Endometrial microvascular endothelial cells (primary cell): ENCODE measurements around the gene KIFC3. TPM values are rescaled to one million over a fixed set of nuclear protein-coding genes. Genes with fewer than 3 reads are reported as not detected.
"Not testable (repeated sequence)": the region's sequence is repeated elsewhere in the genome, so short reads cannot be mapped to it uniquely, and the experiment has no call there.

ENCODE experiments used
- in situ Hi-C: cut with HindIII; loops from 2 replicates; pipeline ENCODE4 v1.10.0; 2017; ENCODE audit warnings: low sequenced_read_pairs, low pct_unique_long_range_greater_than_20kb; ENCODE audit errors: inconsistent ontology term
- total RNA-seq: library from RNA; depleted of rRNA; stranded (reverse); fragments of >200 nt; gene quantifications from one replicate; pipeline ENCODE4 v1.2.3, GENCODE V29; 2015; ENCODE audit errors: inconsistent ontology term

The KIFC3 gene
- total RNA-seq, 1 donor from 2014 or later: 47.7 TPM

DNA sequence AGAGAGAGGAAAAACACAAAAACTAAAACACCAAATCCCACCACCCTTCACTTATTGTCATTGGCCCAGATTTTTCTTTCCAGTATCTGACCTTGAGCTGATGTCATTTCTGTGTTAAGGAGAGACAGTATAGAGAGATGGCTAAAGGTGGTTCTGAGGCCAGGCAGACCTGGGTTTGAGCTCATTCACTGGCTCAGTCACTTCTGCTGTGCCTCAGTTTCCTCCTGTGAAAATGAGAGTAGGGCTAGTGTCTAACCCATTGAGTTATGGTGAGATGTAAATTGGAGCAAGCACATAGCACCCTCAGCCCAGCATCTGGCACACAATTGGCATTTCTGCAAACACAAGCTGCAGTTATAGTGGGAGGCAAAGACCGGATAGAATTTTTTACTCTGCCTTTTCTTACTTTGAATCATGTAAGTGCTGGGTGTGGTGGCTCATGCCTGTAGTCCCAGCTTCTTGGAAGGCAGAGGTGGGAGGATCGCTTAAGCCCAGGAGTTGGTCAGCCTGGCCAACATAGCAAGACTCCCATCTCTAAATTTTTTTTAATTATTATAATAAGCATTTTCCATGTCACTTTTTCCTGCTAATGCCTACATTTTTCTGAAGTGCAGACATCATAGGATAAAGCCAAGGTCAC is 6.4 kb upstream of the KIFC3 start:
- in situ Hi-C loops: no loop called here

DNA sequence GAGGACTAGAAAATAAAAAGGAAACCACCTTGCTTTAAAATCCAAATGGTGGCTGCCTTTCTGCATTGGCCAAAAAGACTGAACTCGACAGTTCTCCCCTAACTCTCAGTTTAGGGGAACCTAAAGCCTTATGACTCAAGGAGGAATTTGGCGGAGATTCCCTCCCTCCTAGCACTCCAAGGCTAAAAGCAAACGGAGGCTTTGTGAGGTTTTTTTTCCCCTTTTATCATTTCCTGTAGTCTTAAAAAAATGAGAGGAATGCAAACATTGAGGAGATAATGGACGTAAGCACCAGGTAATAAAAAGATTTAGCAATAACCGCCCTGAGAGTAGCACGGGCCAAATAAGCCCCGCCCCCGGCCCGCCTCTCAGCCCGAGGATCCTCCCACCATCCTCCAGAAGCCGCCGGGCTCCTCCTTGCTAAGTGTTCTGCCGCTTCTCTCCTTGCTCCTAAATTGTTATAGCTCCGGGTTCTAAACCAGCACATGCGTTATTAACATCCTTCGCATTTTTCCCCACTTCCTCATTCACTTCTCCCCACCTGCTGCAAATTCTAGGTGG is 5.8 kb upstream of the KIFC3 start:
- in situ Hi-C loops: no loop called here

GRCh38 chr16:57807252-57807967 is 5.1 kb upstream of the KIFC3 start:
- in situ Hi-C loops: no loop called here

DNA sequence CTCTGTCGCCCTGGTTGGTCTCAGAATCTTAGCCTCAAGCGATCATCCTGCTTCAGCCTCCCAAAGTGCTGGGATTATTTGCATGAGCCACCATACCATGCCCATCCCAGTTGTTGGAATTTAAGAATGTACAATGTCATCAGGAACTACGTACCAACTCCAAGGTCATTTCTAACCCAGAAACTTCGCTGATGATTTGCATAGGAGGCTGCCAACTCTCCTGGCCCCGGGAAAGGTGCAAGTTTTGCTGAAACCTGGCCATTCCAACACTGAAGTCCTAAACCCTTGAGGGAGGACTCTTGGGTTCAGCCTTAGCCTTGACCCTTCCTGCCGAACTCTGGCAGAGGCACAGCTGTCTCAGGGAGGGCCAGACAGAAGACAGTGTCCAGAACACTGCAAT is 2.9 kb upstream of the KIFC3 start:
- in situ Hi-C loops: no loop called here

GRCh38 chr16:57804111-57804837 is 2.0 kb upstream of the KIFC3 start:
- in situ Hi-C loops: no loop called here

- in situ Hi-C loops: no loop called here
Observed at GRCh38 chr16:57803134-57803990, 1.1 kb upstream of the KIFC3 start.

GRCh38 chr16:57801809-57802340 is 416 bp downstream of the KIFC3 start:
- in situ Hi-C loops: no loop called here

GRCh38 chr16:57801098-57801808 is 1.0 kb downstream of the KIFC3 start:
- in situ Hi-C loops: no loop called here

- in situ Hi-C loops: no loop called here
Observed at GRCh38 chr16:57800200-57801097, 1.8 kb downstream of the KIFC3 start.

- in situ Hi-C loops: no loop called here
Observed at GRCh38 chr16:57799600-57800199, 2.6 kb downstream of the KIFC3 start.

DNA sequence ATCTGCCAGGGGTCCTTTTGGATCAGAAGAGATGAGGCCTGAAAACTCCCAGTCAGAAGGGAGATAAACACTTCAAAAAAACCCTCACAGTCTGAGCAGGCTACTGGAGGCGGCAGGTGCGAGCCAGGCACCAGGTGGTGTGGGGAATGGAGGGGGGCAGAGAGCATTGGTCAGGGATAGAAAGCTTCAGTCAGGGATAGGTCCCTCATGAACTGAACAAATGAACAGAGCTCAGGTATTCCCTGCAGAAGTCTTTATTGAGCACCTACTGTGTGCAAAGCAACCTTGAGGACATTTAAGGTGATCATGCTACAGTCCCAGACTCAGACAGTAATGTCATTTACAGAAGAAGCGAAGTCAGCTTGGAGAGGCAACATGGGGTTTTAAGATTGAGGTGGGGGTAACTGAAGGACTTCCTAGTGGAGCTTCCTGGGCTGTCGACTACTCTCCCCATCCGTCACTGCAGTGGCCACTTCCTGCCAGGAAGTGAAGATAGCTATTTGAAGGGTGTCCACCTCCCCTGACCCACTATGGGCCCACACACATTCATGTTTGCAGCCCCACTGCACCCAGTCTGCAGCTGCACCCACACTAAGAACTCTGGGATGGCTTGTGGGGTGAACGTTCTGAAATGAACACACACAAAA is 3.2 kb downstream of the KIFC3 start:
- in situ Hi-C loops: no loop called here

DNA sequence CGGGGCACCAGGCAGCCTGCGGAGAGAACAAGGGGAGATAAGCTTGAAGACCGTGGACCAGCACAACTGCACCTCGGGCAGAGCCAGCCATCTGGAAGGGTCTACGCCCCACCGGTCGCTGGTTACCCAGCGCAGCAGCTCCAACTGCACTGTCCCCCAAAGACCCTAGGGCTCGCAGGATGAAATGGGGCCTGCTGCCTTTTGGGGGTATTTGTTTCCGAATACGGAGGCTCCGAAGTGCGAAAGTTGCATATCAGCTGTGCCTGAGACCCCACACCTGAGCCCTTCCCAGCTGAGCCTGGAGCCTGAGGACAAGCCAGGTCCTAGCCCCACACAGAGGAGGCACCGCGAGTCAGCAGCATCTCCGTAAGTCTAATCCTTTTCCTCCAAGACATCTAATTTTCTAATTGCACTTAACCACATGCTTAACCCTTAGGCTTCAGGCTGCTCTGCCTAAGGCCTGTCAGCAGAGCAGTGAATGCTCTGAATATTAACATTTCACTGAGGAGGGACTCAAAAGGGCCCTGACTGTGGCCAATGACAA is 4.0 kb downstream of the KIFC3 start:
- in situ Hi-C loops: no loop called here

- in situ Hi-C loops: no loop called here
Observed at GRCh38 chr16:57797526-57798266, 4.6 kb downstream of the KIFC3 start.

DNA sequence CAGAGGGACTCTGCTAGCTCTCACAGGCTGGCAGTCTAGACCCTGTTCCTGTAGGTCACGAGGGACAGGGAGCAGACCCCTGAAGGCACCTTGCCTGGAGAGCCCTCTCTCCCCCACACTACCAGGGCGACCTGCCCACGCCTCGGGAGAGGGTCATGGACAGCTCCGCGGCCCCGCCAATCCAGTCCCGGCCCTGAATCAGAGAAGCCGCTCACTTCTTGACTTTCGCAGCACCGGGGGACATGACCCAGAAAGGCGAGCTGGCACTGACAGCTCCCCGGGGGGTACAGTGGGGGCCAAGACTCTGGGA is 5.1 kb downstream of the KIFC3 start:
- in situ Hi-C loops: no loop called here

GRCh38 chr16:57796014-57796413 is 6.3 kb downstream of the KIFC3 start:
- in situ Hi-C loops: not testable (repeated sequence)
